SK-MEL-5 (cell line): Measurements from ENCODE around the gene IMMP2L. TPM values are rescaled to one million over a fixed set of nuclear protein-coding genes. Genes with fewer than 3 reads are reported as not detected.

Experiments used
- DNase-seq: peaks from one replicate; pipeline ENCODE4 v3.0.0-alpha.2; 2016; ENCODE audit warnings: low read depth, low spot score
- in situ Hi-C: cut with HindIII; loops from 2 replicates; pipeline ENCODE4 v1.10.0; 2016; ENCODE audit warnings: low sequenced_read_pairs, high pct_unique_total_duplicates, low pct_unique_long_range_greater_than_20kb
- total RNA-seq: library from RNA; depleted of rRNA; stranded (reverse); fragments of >200 nt; shearing (Covaris generic); gene quantifications from 2 replicates; pipeline ENCODE4 v1.2.3, GENCODE V29; 2014

IMMP2L gene
- total RNA-seq, 1 experiment from 2014 or later: 58.2 TPM

DNA sequence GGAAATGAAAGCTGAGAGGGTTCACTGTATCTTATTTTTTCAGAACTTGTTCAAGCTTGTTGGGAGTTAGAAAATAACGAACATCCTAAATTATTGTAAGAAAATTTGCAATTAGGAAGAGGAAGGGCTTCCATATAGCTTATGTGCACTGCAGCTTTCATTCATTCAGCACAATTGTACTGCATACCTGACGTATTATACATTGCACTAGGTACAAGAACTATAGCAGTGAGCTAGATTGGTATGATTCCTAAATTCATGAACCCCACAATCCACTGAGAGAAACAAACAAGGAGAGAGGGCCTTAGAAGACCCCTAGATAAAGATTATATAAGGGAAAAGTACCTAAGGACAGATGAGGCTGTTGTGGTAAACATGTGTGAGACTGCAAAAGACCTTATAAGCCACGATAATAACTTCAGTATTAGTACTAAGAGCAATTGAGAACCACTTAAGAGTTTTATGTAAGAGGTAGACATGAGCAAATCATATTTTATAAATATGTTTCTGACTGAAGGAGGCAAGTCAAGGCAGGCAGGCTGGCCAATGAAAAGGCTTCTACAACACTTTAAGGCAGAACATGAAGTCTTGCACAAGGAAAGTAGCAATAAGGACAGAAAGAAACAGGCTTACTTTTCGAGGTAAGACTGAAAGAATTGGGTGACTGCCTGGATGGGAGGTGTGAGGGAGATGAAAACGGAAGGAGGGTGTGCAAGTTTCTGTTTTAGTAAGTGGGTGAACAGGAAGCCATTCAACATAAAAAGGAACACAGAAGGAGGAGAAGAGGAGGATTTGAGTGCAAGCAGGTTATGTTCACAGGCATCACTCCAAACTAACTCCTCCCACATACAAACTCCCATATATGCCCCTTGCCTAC is 549.3 kb downstream of the IMMP2L start:
- no peak for DNase-seq
- in situ Hi-C loops: no loop called here

- in situ Hi-C loops: no loop called here
- DNase-seq: no peak
These were observed 550.1 kb downstream of the IMMP2L start for GRCh38 chr7:111012149-111012548.

- no peak for DNase-seq
- in situ Hi-C loops: no loop called here
These were observed 550.8 kb downstream of the IMMP2L start for GRCh38 chr7:111011520-111011919.

GRCh38 chr7:111010798-111011197 is 551.5 kb downstream of the IMMP2L start:
- DNase-seq: no peak
- in situ Hi-C loops: no loop called here

GRCh38 chr7:111009526-111010040 is 552.7 kb downstream of the IMMP2L start:
- no peak for DNase-seq
- in situ Hi-C loops: no loop called here

- in situ Hi-C loops: no loop called here
- no peak for DNase-seq
These were observed 555.6 kb downstream of the IMMP2L start for GRCh38 chr7:111006691-111007090.

GRCh38 chr7:111006040-111006439 is 556.3 kb downstream of the IMMP2L start:
- in situ Hi-C loops: no loop called here
- DNase-seq: no peak

DNA sequence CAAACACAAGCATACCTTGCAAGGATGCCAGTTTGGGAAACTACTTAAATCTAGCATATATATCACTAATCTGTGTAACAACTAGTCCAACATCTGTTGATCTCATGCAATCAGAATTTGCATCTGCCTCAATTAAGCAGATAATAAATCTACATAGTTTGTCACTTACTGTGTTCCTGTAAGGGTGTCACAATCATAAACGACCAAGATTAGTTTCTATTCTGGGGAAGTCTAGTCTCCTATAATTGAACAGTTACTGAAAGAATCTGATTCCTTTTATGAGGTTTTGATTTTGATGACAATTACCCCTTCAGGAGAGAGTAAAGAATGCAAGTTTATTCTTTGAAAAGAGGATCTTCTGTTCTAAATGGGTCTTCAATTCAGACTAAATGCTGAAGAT is 556.8 kb downstream of the IMMP2L start:
- in situ Hi-C loops: no loop called here
- no peak for DNase-seq

DNA sequence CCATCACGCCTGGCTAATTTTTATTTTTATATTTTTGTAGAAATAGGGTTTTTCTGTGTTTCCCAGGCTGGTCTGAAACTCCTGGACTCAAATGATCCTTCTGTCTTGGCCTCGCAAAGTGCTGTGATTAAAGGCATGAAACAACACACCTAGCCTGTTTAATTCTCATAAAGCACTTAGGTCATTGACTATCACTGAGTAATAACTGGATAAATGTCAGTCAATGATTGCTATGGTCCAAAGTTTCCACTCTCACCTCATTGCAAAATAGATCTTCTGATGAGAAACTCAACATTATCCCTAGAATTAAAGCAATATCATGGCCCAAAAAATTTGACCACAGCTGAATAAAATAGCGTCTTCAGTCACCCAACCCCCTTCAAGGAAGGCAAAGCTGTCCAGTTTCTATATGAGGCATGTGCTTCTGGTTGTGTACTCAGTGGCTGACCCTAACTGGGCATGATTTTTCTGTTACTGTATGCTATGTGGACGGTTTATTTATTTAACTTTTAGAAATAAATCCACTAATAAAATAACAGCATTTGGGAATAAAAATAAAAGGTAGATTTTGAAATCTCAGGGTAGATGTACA is 557.9 kb downstream of the IMMP2L start:
- no peak for DNase-seq
- in situ Hi-C loops: no loop called here

DNA sequence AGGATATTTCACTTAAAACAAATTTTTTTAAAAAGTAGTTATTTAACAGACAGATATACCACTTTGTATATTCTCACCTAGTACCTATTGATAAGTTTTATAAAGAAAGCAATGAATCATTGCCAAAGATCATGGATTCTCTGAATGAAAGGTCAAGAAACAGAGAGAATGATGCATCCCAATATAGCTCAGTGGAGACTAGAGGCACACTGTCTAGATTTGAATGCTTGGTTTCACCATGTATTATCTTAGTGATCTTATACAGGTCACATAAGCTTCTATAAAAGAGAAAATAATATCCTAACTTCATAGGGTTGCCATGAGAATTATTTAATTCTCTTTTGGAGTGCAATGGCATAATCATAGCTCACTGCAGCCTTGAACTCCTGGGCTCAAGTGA is 558.4 kb downstream of the IMMP2L start:
- in situ Hi-C loops: no loop called here
- no peak for DNase-seq

GRCh38 chr7:110994028-110994967 is 568.0 kb downstream of the IMMP2L start:
- in situ Hi-C loops: no loop called here

DNA sequence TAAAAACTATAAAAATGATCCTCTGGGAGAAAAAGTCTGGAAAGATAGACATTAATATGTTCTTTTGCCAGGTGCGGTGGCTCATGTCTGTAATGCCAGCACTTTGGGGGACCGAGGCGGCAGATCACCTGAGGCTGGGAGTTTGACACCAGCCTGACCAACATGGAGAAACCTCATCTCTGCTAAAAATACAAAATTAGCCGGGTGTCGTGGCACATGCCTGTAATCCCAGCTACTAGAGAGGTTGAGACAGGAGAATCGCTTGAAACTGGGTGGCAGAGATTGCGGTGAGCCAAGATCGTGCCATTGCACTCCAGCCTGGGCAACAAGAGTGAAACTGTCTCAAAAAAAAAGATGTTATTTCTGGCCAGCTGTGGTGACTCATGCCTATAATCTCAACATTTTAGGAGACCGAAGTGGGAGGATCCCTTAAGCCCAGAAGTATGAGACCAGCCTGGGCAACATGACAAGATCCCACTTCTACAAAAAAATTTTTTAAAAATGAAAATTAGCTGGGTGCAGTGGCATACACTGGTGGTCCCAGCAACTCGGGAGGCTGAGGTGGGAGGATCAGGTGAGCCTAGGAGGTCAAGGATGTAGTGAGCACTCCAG is 573.3 kb downstream of the IMMP2L start:
- in situ Hi-C loops: no loop called here
- DNase-seq: no peak

More at GRCh38 chr7:110994028-110994967, 568.0 kb downstream of the IMMP2L start:
- no peak for DNase-seq

GRCh38 chr7:110988348-110988747 is 573.9 kb downstream of the IMMP2L start:
- in situ Hi-C loops: no loop called here

DNA sequence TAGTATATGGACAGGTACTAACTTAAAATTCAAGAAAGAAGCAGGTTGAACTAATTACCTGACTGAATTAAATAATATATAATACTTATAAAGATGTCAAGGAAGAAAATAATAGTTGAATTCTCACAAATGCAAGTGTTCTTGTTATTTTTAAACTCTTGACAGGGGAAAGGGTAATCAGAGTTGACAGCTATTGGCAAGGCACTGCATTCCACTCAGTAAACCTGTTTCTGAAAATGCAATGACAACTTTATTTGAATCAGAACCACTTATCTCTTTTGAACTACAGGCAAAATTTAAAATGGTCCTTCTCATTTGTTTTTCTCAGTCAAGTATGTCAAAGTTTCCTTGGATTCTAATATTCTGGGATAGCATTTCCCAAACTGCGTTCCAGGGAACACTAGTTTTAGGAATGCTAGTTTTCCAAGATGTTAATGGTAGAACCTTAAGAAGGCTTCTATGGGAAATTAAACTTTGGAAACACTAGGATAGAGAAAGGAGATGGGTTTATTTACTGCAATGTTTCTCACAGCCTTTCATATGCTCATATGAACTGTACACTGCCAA is 575.1 kb downstream of the IMMP2L start:
- no peak for DNase-seq
- in situ Hi-C loops: no loop called here

More at GRCh38 chr7:110988348-110988747, 573.9 kb downstream of the IMMP2L start:
- DNase-seq: no peak

DNA sequence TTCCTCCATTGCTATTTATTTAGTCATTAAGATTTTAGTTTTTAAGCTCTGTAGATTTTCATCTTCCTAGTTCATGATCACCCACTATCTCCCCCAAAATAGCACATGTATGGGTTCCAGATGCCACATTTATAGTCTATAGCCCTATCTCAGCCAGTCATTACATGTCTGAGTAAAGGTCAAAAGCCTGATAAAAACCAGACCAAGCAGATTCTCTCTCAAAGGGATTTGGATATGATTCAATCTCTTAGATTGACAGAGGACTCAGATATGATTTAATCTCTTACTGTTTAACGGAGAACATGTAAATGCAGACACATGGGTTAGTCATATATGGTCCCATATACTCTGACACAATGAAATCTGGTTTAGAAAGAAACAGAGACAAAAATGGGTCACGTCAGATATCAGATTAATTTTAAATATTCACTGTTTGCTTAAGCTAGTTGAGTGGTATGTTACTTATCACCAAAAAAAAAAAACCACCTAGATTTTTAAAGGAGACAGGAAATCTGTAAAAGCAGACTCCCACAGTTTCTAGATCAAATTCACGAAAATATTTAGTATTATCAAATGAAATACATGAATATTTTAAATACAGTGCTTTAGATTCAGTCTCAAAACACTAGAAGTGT is 578.4 kb downstream of the IMMP2L start:
- DNase-seq: no peak
- in situ Hi-C loops: no loop called here

GRCh38 chr7:110977127-110977737 is 585.1 kb downstream of the IMMP2L start:
- DNase-seq: no peak
- in situ Hi-C loops: no loop called here
